Embryonic facial prominence (tissue), 1 donor: ENCODE results near the gene IP6K1.
"Not testable (repeated sequence)": the region's sequence is repeated elsewhere in the genome, so short reads cannot be mapped to it uniquely, and the experiment has no call there.

Experiments used
- DNase-seq: peaks from one replicate; pipeline ENCODE4 v3.0.0-alpha.2; 2016; ENCODE audit errors: extremely low spot score

Gene IP6K1

DNA sequence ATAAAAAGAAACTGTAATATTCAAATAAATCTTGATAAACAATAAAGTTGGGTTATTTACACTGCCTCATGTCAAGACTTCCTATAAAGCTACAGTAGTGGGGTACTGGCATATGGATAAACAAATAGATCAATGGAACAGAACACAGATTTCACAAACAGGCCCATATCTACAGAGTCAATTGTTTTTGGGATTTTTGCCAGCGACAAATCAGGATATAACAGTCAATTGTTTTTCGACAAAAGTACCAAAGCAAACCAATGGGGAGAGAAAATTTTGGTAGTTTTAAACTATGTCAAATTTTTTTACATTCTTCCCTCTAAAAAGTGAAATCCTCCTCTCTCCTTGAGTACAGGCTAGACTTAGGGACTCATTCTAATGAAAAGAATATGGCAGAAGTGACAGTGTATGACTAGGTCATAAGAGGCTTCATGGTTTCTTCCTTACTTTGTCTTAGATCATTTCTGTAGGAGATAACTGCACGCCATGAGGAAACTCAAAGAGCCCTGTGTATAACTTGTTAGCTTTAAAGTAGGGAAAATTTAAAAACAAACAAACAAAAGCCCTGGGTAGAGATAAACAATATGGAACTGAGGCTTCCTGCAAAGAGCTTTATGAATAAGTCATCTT is 16.9 kb downstream of the IP6K1 start:
- DNase-seq = no peak

DNA sequence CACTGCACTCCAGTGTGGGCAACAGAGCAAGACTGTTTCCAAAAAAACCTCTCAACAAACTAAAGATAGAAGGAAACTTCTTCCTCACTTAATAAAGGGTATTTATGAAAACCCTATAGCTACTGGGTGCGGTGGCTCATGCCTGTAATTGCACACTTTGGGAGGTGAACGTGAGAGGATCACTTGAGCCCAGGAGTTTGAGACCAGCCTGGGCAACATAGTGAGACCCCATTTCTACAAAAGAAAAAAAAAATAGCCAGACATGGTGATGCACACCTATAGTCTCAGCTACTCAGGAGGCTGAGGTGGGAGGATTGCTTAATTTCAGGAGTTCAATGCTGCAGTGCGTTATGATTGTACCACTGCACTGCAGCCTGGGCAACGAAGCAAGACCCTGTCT is 22.4 kb downstream of the IP6K1 start:
- DNase-seq = no peak

DNA sequence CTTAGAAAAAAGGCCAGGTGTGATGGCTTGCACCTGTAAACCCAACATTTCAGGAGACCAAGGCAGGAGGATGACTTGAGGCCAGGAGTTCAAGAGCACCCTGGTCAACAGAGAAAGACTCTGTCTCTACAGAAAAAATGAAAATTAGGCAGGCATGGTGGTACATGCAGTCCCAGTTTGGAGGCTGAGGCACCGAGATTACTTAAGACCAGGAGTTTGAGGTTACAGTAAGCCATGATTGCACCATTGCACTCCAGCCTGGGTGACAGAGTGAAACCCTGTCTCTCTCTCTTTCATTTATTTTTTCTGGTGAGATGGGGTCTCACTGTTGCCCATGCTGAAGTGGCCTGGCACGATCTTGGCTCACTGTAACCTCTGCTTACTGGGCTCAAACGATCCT is 24.7 kb downstream of the IP6K1 start:
- no peak for DNase-seq

DNA sequence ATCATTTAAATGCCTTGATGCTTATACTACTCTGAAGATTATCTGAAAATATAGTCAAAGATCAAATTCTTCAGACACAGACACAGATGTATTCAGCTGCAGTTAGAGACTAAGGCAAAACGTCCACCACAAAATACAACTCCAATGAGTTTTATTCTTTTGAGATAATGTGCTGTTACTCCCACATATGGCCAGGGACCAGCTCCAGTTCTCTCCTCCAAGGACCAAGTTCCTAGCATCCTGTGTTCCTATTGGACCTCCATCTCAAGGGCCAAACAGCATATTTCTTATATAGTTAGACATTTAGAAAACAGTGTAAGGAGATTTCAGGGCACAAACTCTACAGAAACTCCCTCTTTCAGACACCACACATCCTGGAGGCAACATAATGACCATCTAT is 27.1 kb downstream of the IP6K1 start:
- DNase-seq = no peak

DNA sequence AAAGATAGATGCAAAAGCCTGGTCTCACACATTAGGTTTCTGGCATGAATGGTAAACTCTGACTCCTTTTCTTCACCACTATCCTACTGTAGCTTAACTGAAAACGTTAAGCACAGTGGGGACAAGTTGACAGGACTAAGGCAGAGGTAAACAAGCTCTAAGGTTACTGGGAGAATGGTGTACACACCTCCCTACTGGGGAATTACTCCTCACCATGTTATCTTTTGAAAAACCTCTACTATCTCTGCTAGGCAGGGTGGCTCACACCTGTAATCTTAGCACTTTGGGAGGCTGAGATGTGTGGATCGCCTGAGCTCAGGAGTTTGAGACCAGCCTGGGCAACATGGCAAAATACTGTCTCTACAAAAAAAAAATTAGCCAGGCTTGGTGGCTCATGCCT is 29.1 kb downstream of the IP6K1 start:
- no peak for DNase-seq

DNA sequence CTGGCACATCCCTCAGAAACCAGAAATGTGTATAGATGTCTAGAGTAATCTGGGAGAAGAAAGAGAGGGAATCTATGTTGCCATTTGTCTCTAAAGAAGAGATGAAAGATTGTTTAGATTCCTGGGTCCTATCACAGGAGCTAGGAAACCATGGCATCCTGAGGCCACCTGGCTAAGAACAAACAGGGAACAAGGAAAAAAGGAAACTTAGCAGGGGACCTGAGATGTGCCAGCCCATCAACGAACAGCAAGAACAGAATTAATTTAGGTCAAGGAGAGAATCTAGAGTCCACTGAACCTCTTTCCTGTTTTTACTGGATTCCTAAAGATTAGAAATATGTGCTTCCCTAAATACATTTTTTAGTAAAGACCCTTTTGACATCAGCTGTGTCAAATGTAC is 30.3 kb downstream of the IP6K1 start:
- DNase-seq = no peak

DNA sequence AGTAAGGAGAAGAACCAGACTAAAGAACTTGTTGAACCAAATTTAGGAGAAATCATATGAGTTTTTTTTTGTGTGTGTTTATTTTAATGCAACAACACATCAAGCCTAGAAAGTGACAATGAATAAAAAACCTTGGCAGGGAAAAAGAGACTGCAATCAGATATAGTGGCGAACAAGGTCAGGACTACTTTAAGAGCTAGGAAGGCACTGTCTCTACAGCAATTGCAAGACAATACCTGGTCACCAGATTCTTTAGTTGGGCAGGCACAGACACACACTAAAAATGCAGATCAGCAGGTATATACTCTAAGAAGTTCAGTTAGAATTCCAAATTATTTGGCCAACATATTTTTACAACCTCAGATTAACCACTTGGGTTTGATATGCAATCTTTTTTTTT is 31.8 kb downstream of the IP6K1 start:
- DNase-seq = no peak

DNA sequence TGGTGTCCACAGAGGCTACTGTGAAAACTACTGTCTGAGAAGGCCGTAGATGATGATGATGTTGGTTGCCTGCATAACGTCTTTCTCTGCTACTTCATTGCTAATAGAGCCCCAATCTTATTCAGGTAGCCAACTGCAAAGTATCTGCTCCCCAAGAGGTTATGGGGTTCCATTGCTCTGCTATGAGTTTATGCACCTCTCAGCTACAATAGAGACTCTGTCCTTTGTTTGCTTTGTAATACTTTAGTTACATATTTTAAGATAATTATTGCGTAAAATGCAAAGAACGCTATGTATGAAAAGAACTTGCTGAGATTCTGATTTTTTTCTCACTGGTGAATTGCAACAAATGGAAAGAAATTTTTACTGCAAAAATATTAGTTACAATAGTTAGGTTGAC is 34.8 kb downstream of the IP6K1 start:
- no peak for DNase-seq

DNA sequence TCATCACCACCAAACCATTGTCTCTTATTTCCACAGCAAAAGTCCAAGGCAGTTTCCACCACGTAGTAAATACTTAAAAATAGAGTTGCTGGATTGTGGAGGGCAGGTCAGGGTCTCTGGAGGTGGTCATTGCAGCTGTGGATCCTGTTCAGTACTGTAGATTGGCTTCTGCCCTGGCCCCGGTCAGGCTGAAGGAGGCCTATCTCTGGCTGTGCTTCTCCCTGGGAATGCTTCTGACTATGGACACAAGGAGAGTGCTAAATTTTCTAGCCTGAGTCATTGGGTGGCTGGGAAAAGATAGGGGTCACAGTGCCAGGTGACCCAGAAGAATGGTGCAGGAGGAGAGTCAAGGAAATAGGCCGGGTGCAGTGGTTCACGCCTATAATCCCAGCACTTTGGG is 36.3 kb downstream of the IP6K1 start:
- DNase-seq = no peak

DNA sequence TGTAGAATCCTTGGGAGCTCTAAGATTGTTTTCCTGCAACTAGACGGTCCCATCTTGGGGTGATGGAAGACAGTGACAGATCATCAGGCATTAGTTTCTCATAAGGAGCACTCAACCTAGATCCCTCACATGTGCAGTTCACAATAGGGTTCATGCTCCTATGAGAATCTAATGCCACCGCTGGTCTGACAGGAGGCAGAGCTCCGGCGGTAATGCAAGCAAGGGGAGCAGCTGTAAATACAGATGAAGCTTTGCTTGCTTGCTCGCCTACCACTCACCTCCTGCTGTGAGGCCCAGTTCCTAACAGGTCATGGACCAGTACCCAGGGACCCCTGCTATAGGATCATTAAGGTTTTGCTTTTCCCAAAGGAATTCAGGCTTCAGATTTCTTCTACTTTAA is 37.5 kb downstream of the IP6K1 start:
- DNase-seq = not testable (repeated sequence)

DNA sequence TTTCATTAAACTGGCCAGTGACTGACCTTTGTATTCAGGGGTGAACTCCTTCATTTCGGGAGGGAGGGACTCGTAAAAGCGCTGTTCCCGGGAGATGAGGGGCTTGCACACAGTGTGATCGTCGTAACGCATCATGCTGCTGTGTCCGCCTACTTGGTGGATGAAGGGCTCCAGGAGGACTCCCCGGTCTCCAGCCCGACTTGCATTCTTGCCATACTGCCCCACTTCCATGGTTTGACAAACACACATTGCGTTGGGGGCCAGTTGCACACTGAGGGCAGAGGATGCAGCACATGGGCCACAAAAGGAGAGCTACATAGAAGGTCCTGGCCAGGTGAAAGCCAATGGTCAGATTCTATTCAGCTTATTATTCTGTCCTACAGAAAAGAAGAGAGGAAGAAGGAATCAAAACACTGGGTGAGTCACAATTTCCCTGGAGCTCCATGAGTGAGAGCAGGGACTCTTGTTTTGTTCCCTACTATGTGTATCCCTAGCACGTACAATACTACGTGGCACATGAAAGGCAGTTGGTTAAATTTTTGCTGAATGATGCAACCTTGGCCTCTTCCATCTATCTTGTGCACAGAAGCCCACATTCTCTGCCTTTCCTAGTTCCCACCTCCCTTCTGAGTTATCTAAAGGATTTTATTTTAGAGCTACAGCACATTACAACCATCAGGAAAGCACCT is 38.4 kb downstream of the IP6K1 start:
- DNase-seq = no peak

DNA sequence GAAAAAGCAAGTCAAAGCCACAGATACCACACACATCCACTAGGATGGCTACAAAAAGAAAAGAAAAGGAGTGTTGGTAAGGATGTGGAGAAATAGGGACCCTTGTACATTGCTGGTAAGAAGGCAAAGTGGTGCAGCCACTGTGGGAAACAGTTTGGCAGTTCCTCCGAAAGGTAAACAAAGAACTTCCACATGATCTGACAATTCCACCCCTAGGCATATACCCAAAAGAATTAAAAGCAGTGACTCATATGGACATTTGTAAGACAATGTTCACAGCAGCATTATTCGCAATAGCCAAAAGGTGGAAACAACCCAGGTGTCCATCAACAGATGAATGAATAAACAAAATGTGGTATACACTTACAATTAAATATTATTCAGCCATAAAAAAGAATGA is 40.4 kb downstream of the IP6K1 start:
- no peak for DNase-seq

DNA sequence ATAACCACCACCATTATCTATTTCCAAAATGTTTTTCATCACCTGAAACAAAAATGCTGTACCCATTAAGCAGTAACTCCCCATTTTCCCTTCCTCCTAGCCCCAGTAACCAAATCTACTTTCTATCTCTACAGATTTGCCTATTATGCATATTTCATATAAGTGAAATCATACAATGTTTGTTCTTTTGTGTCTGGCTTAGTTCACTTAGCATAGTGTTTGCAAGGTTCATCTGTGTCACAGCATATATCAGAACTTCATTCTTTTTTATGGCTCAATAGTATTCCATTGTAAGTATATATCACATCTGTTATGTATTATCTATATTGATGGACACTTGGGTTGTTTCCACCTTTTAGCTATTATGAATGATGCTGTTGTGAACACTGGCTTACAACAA is 45.9 kb downstream of the IP6K1 start:
- DNase-seq = no peak

DNA sequence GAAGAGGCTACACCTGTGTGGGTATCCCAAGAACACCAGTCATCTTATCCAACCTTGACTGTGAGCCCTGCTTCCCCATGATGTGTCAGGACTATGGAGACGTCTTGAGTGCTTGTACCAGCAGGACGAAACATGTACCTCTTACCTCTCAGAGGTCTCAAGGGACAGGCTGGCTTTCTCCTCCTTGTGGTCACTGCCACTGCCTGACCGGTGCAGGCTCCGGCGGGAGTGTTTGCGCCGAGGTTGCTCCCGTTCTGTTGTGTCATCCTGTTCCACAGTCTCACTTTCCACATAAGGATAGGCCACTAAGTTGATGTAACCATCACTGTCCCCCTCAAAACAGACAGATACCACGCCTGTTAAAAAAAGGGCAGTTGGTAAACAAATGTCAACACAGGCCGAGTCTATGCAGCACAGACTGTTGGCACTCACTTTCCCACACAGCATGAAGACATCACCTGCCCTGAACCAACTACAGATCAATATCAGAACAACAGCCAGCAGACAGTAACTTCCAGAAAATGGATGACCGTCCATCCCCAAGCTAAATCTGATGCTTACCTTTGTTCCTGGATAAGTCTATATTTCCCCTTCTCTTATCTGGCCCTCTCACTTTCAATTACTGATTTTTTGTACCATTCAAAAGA is 48.2 kb downstream of the IP6K1 start:
- DNase-seq = no peak

DNA sequence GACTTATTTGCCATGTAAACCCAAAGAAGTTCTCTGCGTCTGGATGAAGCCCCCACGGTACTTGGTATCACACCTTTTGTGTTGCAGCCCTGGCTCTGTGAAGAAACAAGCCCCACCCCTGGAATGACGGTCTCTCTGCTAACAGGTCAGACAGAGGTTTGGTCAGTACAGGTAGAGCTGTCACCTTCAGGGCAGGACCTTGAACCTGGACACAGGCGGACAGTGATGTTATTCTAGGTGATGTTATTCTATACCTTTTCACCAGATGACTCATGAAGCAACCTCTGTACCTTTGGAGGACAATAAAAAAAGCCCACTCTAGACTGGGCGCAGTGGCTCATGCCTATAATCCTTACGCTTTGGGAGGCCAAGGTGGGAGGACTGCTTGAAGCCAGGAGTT is 51.6 kb downstream of the IP6K1 start:
- no peak for DNase-seq

DNA sequence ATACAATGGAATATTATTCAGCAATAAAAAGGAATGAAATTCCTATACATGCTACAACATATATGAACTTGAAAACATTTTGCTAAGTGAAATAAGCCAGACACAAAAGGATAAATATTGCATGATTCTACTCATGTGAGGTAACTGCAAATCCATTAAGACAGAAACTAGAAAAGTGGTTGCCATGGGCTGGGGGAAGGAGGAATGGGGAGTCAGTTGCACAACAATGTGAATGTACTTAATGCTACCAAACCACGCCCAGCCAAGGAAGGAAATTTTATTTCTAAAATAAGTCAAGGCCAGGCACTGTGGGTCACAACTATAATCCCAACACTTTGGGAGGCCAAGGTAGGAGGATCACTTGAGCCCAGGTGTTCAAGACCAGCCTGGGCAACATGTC is 52.8 kb downstream of the IP6K1 start:
- DNase-seq = no peak

DNA sequence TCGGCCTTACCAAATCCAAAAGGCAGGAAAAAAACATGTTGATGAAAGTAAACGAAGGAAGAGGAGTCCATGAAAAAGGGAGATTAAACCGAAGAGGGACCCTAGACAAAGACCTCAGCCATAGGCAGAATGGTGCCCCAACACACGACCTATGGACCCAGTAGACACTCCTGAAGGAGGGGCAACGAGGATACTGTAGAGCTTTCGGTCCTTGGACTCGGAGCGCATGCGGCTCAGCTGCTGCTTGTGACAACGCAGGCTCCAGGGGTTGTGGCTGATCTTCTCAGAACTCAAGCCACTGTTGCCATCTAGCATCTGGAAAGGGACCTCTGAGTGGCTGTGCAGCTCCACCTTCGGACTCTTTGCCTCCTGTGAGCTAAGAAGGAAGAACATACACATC is 53.7 kb downstream of the IP6K1 start:
- DNase-seq = no peak

DNA sequence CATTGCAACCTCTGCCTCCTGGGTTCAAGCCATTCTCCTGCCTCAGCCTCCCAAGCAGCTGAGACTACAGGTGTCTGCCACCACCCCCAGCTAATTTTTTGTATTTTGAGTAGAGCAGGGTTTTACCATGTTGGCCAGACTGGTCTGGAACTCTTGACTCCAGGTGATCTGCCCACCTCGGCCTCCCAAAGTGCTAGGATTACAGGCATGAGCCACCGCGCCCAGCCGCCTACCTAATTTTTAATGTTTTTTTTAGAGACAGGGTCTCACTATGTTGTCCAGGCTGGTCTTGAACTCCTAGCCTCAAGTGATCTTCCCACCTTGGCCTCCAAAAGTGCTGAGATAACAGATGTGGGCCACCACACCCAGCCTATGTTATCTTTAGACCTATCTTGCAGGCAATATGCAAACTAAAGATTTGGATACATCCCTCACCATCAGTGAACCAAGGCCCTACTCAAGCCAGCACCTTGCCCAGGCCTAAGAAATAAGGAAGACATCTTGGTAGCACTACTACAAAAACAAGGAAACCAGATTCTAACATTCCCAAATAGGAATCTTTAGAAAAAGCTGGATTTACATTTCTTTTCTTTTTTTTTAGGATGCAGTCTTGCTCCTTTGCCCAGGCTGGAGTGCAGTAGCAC is 56.3 kb downstream of the IP6K1 start:
- no peak for DNase-seq

DNA sequence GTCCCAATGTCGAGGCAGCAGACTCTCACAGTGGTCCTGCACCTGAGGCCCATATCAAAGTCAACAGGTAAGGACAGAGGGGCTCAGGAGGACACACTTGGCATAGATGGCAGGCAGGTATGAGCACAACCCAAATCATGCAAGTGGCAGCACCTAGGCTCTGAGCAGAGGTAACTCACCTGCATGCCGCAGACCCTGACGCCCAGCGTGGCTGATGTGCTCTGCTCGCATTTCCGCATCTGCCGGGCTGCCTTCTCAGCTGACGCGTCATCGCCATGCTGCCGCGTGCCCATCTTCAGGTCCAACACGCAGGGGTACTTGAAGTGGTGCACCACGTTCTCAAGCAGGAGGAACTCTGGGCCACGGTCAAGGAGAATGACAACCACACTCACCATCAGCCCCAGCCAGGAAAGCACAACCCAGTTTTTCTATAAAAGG is 58.4 kb downstream of the IP6K1 start:
- no peak for DNase-seq

DNA sequence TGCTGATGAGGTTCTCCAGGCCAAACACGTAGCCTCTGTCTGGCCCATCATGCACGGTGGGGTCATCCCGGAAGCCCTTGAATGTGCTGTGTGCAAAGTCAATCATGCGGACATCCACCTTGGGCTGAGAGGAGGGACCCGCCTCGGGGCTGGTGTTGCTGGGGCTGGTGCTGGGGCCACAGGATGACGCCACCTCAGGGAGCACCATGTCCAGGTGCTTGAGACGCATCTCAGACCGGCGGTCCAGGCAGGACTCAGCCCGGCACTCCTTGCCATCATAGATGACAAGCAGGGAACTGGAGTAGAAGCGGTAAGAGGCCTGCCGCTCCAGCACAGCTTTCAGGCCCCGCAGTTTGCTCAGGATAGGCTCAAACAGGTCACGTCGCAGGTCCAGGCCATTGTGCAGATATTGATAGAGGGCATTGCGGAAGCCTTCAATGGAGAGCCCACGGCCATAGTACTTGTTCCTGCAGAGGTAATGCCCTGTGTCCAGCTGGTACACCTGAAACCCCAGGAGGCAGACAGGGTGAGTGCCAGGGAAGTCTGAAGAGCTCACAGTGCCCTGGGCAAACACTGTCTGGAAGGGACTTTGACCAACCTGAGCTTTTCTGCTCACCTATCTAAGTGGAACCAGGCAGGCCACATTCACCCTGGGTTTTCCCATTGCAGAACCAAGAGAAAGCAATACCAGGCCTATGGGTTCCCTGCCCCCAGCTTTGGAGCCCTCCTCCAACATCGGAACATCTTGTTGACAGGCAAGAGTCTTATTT is 59.0 kb downstream of the IP6K1 start:
- no peak for DNase-seq

DNA sequence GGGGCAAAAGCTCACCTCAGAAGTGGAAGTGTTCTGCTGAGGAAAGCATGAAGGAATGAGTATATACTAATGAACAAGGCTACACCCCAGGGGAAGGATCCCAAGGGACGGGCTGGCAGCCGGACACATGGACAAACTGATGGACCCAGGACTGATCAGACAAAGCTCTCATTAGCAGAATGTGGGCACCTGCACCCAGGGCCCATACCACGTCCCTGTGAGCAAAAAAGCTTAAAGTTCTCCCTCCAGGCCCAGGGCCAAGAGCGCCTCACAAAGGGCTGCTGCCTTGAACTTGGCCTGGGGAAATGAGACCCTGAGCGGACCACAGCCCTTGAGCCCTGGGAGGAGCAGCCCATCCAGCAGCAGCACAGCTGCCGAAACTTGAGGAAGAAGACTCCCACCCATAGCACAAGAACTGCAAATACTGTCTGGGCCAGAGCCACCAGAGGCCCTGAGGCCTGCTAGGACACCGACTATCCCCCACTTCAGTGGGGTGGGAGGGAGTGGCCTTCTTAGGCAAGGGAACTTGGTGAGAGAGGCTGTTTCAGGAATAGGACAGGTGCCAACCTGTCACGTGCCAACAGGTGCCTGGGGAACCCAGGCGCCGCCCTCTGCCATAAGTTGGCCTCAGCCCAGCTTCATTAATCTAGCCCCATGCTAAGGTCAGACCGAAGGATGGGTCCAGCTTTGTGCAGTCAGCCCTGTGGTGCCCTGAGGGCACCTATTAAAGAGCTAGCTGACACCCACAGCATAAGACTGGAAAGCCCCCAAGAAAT is 60.2 kb downstream of the IP6K1 start:
- DNase-seq = no peak
